Retinal pigment epithelial cell (primary cell): ENCODE data around the gene GJC2.

Experiments
- DNase-seq: peaks from one replicate; pipeline ENCODE4 v3.0.0-alpha.2; 2010; ENCODE audit warnings: low read depth
- H3K4me3 ChIP-seq: 2 replicates; pipeline ENCODE4 v1.5.1; 2011; ENCODE audit warnings: mild to moderate bottlenecking, low read length, control low read depth, moderate library complexity
- TF ChIP-seq, protein P1 (sequence below): conservative IDR thresholded peaks from 2 replicates; pipeline ENCODE4 v1.5.1; 2011; ENCODE audit warnings: low read depth, low read length, control low read depth, inconsistent platforms

The GJC2 gene

GRCh38 chr1:228105270-228105995 lies 44.3 kb upstream of the GJC2 start:
- TF ChIP-seq, protein P1, sequence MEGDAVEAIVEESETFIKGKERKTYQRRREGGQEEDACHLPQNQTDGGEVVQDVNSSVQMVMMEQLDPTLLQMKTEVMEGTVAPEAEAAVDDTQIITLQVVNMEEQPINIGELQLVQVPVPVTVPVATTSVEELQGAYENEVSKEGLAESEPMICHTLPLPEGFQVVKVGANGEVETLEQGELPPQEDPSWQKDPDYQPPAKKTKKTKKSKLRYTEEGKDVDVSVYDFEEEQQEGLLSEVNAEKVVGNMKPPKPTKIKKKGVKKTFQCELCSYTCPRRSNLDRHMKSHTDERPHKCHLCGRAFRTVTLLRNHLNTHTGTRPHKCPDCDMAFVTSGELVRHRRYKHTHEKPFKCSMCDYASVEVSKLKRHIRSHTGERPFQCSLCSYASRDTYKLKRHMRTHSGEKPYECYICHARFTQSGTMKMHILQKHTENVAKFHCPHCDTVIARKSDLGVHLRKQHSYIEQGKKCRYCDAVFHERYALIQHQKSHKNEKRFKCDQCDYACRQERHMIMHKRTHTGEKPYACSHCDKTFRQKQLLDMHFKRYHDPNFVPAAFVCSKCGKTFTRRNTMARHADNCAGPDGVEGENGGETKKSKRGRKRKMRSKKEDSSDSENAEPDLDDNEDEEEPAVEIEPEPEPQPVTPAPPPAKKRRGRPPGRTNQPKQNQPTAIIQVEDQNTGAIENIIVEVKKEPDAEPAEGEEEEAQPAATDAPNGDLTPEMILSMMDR, result no peak
- H3K4me3 ChIP-seq, result no peak overlapping the region
- DNase-seq, result no peak

- TF ChIP-seq, protein P1, result no peak
- DNase-seq, result no peak
- no peak overlapping the region for H3K4me3 ChIP-seq
These were observed 43.5 kb upstream of the GJC2 start for GRCh38 chr1:228105996-228106799.

GRCh38 chr1:228106800-228107054 lies 43.0 kb upstream of the GJC2 start:
- TF ChIP-seq, protein P1, result no peak
- no peak for DNase-seq
- H3K4me3 ChIP-seq, result no peak overlapping the region

DNA sequence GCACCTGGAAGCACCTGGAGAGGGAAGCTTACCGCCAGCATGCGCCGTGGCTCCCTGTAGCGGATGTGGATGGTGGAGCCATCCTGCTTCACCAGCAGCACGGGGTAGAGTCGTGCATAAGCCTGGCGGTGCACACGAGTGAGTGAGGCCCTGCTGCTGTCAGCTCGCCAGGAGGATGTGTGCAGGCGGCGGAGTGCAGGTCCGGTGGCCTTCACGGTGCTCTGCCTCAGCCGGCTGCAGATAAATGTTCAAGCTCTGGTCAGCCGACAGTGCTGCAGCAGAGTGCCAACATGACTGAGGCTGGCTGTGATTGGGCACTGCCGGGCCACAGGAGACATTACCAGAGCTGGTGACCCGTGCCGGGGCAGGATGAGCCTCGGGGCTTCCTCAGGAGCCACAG lies 42.1 kb upstream of the GJC2 start:
- DNase-seq, result no peak
- no peak overlapping the region for H3K4me3 ChIP-seq
- TF ChIP-seq, protein P1, result no peak

GRCh38 chr1:228108055-228108690 lies 41.6 kb upstream of the GJC2 start:
- no peak for DNase-seq
- peak overlapping the region; percentile 96 for H3K4me3 ChIP-seq
- TF ChIP-seq, protein P1, result no peak

DNA sequence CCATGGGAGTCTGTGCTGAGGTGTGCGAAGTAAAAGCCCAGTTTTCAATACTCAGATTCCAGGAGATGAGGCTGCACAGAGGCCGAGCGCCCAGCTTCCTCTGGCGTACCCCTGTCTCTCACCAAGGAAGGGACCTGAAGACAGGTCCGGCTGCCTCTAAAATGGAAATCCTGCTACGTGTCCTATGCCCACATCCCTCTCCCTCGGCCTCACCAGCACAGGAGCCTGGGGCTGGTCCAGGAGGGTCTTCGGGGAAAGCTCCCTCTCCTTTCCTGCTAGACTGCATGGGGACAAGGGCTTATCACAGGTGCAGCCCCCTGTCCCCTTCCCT lies 41.0 kb upstream of the GJC2 start:
- peak overlapping the region; percentile 96 for H3K4me3 ChIP-seq
- TF ChIP-seq, protein P1, result no peak
- no peak for DNase-seq
